Endothelial cell of umbilical vein (primary cell): ENCODE measurements around the gene PPP1R13B. TPM values are rescaled to one million over a fixed set of nuclear protein-coding genes. Genes with fewer than 3 reads are reported as not detected.

Source experiments
- BruUV-seq: library from RNA; stranded (reverse); fragments of 400-500 nt; replicated peaks from 2 replicates; lab custom pipeline; 2021; lab: Mats Ljungman, UMichigan
- CTCF ChIA-PET: fragments of 300-600, 350-600 bp; sonication (Branson Sonifier 250); formaldehyde crosslinking; loops from one replicate; lab custom pipeline; 2021; ENCODE audit warnings: antibody characterized with exemption, inconsistent platforms; lab: Charles Lee
- POLR2A ChIA-PET: fragments of 300-600, 350-600 bp; sonication (Branson Sonifier 250); formaldehyde crosslinking; loops from one replicate; lab custom pipeline; 2021; ENCODE audit warnings: antibody characterized with exemption, inconsistent platforms; lab: Charles Lee
- DNase-seq: peaks from one replicate; pipeline ENCODE4 v3.0.0-alpha.2; 2011; ENCODE audit warnings: low read depth, low spot score
- FAIRE-seq: peaks from 2 replicates; lab custom pipeline; 2011; peaks lifted over from hg19 to GRCh38; lab: Jason Lieb, UNC
- H2AFZ ChIP-seq: 2 replicates; pipeline ENCODE4 v1.6.0; 2012; ENCODE audit warnings: low read depth, low read length, control low read depth, inconsistent platforms
- H3K27ac ChIP-seq: 2 replicates; pipeline ENCODE4 v1.5.1; 2011; ENCODE audit warnings: low read depth, mild to moderate bottlenecking, control low read depth, low read length, moderate library complexity; ENCODE audit not compliant: insufficient read depth
- H3K27me3 ChIP-seq, 2 experiments: 2 replicates each; pipeline versions ENCODE4 v1.6.0 to v1.6.1; 2011; ENCODE audit warnings: low read length in 2 of 2, mixed read lengths in 1 of 2; ENCODE audit not compliant: control insufficient read depth in 2 of 2, insufficient read depth in 2 of 2
- H3K36me3 ChIP-seq, 2 experiments: 2 replicates in 1 of 2; 3 replicates in 1 of 2; pipeline ENCODE4 v1.5.1; 2011; ENCODE audit warnings: low read length in 2 of 2, mild to moderate bottlenecking in 1 of 2, moderate library complexity in 1 of 2; ENCODE audit not compliant: control insufficient read depth in 2 of 2, insufficient read depth in 2 of 2; ENCODE audit errors: extremely low read depth in 1 of 2
- H3K4me1 ChIP-seq: 3 replicates; pipeline ENCODE4 v1.5.1; 2011; ENCODE audit warnings: mild to moderate bottlenecking, low read length; ENCODE audit not compliant: control insufficient read depth, insufficient read depth; ENCODE audit errors: extremely low read depth
- H3K4me2 ChIP-seq: 2 replicates; pipeline ENCODE4 v1.6.1; 2011; ENCODE audit warnings: low read length, control low read depth, mixed read lengths; ENCODE audit not compliant: insufficient read depth
- H3K4me3 ChIP-seq, 3 experiments: fragments of 200-600 bp in 1 of 3; sonication (generic), shearing (Covaris generic) in 1 of 3; replicated peaks in 1 of 3; 2 replicates each; pipeline ENCODE4 v1.5.1; 2011 to 2016; ENCODE audit warnings: control low read depth in 3 of 3, low read length in 3 of 3, mild to moderate bottlenecking in 2 of 3, inconsistent platforms in 1 of 3, low read depth in 1 of 3, moderate library complexity in 1 of 3; ENCODE audit not compliant: insufficient read depth in 1 of 3
- H3K79me2 ChIP-seq: 2 replicates; pipeline ENCODE4 v1.6.0; 2012; ENCODE audit warnings: low read length, inconsistent platforms; ENCODE audit not compliant: control insufficient read depth, insufficient read depth
- H3K9ac ChIP-seq: replicated peaks from 2 replicates; pipeline ENCODE3; 2011; ENCODE audit warnings: low read length, control low read depth; ENCODE audit not compliant: insufficient read depth; ENCODE audit errors: extremely low read depth
- H3K9me1 ChIP-seq: replicated peaks from 3 replicates; pipeline ENCODE4 v1.6.0; 2011; ENCODE audit warnings: mild to moderate bottlenecking, low read length; ENCODE audit not compliant: control insufficient read depth, insufficient read depth; ENCODE audit errors: extremely low read depth
- H3K9me3 ChIP-seq: replicated peaks from 2 replicates; pipeline ENCODE4 v1.5.1; 2012; ENCODE audit warnings: low read length, inconsistent platforms; ENCODE audit not compliant: control insufficient read depth, insufficient read depth
- H4K20me1 ChIP-seq: replicated peaks from 2 replicates; pipeline ENCODE3; 2011; ENCODE audit warnings: mild to moderate bottlenecking, low read length; ENCODE audit not compliant: control insufficient read depth, insufficient read depth; ENCODE audit errors: extremely low read depth
- EZH2 ChIP-seq: IDR thresholded peaks from 2 replicates; pipeline ENCODE4 v1.6.1; 2012; ENCODE audit warnings: borderline replicate concordance, low read depth, mild to moderate bottlenecking, moderate library complexity, low read length, inconsistent platforms; ENCODE audit not compliant: severe bottlenecking
- FOS ChIP-seq: IDR thresholded peaks from 2 replicates; pipeline ENCODE4 v1.6.1; 2011; ENCODE audit warnings: mild to moderate bottlenecking, low read length, moderate library complexity, borderline replicate concordance; ENCODE audit not compliant: insufficient read depth
- GATA2 ChIP-seq: IDR thresholded peaks from 2 replicates; pipeline ENCODE4 v1.7.0; 2011; ENCODE audit warnings: low read depth, mild to moderate bottlenecking, moderate library complexity, mixed read lengths, low read length; ENCODE audit not compliant: insufficient read length, insufficient read depth
- JUN ChIP-seq: IDR thresholded peaks from 2 replicates; pipeline ENCODE4 v1.6.1; 2011; ENCODE audit warnings: borderline replicate concordance, low read depth; ENCODE audit not compliant: insufficient read length, insufficient read depth
- MYC ChIP-seq: IDR thresholded peaks from one replicate; pipeline ENCODE4 v1.6.1; 2011; ENCODE audit warnings: mild to moderate bottlenecking, low read depth, low read length
- POLR2A ChIP-seq: IDR thresholded peaks from 2 replicates; pipeline ENCODE4 v1.6.1; 2012; ENCODE audit warnings: low read depth, mild to moderate bottlenecking, control low read depth, low read length
- POLR2AphosphoS5 ChIP-seq: IDR thresholded peaks from 2 replicates; pipeline ENCODE4 v1.6.1; 2012; ENCODE audit warnings: low read depth, mild to moderate bottlenecking, control low read depth, low read length, moderate library complexity; ENCODE audit not compliant: insufficient read depth
- dilution Hi-C: fragments of 300-500 bp; cut with MboI; formaldehyde crosslinking; loops from one replicate; pipeline ENCODE4 v1.15.0; 2019; ENCODE audit warnings: low sequenced_read_pairs; ENCODE audit not compliant: extremely low pct_ligation_motif_present
- intact Hi-C: fragments of 100-400 bp; cut with micrococcal nuclease; formaldehyde crosslinking; loops from one replicate; pipeline ENCODE4 v1.10.0; 2022
- polyA plus RNA-seq, 4 experiments: library from polyadenylated mRNA; depleted of rRNA in 3 of 4; stranded (reverse) in 3 of 4; unstranded in 1 of 4; fragments of >200 nt; gene quantifications; 2 replicates each; pipeline versions ENCODE4 v1.2.1 to v1.2.3, GENCODE V29; 2011 to 2012; ENCODE audit warnings: missing spikeins in 1 of 4
- total RNA-seq: library from RNA; stranded (reverse); gene quantifications from 2 replicates; pipeline ENCODE4 v1.2.3, GENCODE V29; 2021
- TF ChIP-seq, protein P1 (sequence below): IDR thresholded peaks from 2 replicates; pipeline ENCODE4 v1.6.1; 2011; ENCODE audit not compliant: insufficient read depth, insufficient read length
- TF ChIP-seq, protein P2 (sequence below), 2 donors: IDR thresholded peaks; 1 replicate in 1 of 2; 2 replicates in 1 of 2; pipeline ENCODE4 v1.5.1; 2011; ENCODE audit warnings: low read length in 2 of 2, mild to moderate bottlenecking in 2 of 2, moderate library complexity in 2 of 2, control low read depth in 1 of 2, inconsistent platforms in 1 of 2, low read depth in 1 of 2; ENCODE audit not compliant: insufficient read depth in 1 of 2; ENCODE audit errors: extremely low read depth in 1 of 2

The PPP1R13B gene
- total and polyA plus RNA-seq, 2 donors (not counting 3 experiments of a cell fraction or from before 2014, with no cell fraction given): 10.0 to 30.0 TPM

DNA sequence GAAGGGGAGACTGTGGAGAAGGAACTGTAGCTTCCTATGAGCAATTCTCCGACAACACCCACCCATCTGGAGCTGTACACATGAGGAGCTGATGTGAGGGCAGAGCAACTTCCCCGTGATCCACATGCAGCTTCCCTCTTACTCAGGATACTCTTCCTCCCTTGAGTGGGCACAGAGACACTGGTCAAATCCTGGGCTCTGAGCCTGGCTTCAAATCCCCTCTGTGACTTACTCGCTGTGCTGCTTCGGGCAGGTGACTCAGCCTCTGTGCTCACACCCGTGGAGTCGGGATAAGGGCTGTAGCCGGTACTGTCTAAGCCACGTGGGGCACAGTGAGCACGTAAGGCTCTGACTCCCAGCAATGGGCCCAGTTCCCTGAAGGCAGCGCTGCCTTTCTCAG lies 100.7 kb downstream of the PPP1R13B start:
- Histone ChIP-seq H3K4me3 (no peak overlapping the region), H3K9me1 (no peaks in the 10 kb centered on the region), H3K4me2 (no peak overlapping the region), H2AFZ (no peak overlapping the region), H3K27me3 (no peaks in the 10 kb centered on the region), H3K36me3 (peaks cover 0 to 15% of the 10 kb centered on the region in 2 experiments), H4K20me1 (no peaks in the 10 kb centered on the region), H3K4me1 (peaks cover 13% of the 10 kb centered on the region), H3K9me3 (no peaks in the 10 kb centered on the region), H3K9ac (no peak overlapping the region), H3K27ac (no peak overlapping the region), H3K79me2 (no peaks in the 10 kb centered on the region)
- BruUV-seq: no TSS peak
- dilution Hi-C loops: no loop called here
- no peak for FAIRE-seq
- no peak for DNase-seq
- intact Hi-C loops: no loop called here
- ChIA-PET CTCF (no interaction called here), POLR2A (interaction anchor here (0.7 kb wide), 1 partner anchor 19 kb away, joined by 3 read pairs; no protein-coding TSS in a partner anchor)
- TF ChIP-seq FOS: no peak
- TF ChIP-seq GATA2: no peak
- TF ChIP-seq JUN: no peak
- TF ChIP-seq POLR2A: no peak
- TF ChIP-seq MYC: no peak
- TF ChIP-seq, protein P1, sequence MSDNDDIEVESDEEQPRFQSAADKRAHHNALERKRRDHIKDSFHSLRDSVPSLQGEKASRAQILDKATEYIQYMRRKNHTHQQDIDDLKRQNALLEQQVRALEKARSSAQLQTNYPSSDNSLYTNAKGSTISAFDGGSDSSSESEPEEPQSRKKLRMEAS: no peak
- no peak for TF ChIP-seq POLR2AphosphoS5
- TF ChIP-seq, protein P2, sequence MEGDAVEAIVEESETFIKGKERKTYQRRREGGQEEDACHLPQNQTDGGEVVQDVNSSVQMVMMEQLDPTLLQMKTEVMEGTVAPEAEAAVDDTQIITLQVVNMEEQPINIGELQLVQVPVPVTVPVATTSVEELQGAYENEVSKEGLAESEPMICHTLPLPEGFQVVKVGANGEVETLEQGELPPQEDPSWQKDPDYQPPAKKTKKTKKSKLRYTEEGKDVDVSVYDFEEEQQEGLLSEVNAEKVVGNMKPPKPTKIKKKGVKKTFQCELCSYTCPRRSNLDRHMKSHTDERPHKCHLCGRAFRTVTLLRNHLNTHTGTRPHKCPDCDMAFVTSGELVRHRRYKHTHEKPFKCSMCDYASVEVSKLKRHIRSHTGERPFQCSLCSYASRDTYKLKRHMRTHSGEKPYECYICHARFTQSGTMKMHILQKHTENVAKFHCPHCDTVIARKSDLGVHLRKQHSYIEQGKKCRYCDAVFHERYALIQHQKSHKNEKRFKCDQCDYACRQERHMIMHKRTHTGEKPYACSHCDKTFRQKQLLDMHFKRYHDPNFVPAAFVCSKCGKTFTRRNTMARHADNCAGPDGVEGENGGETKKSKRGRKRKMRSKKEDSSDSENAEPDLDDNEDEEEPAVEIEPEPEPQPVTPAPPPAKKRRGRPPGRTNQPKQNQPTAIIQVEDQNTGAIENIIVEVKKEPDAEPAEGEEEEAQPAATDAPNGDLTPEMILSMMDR (IDR thresholded peaks at IDR 0.05; ENCODE audit: extremely low read depth in 1 of 2, insufficient read depth in 1 of 2, low read depth in 1 of 2, low read length in 2 of 2): no peak
- no peak for TF ChIP-seq EZH2
